Measurements from ENCODE around the gene NPTN. TPM values are rescaled to one million over a fixed set of nuclear protein-coding genes. Genes with fewer than 3 reads are reported as not detected.

The NPTN gene
- 52.5 and 62.7 TPM in 2 replicates for total RNA-seq

GRCh38 chr15:73633111-73633990, at the start of gene NPTN:
Gene NPTN (minus strand): TSS chr15:73633389. CDS start chr15:73633215, 174 bp downstream.

Other genes with a start within 250 kb of the NPTN start
- gene REC114, start 190.2 kb downstream of the NPTN start, total RNA-seq: not detected in 2 replicates
- 47.3 and 51.8 TPM in 2 replicates for gene CD276, start 51.0 kb upstream of the NPTN start, total RNA-seq
- gene INSYN1, start 120.0 kb upstream of the NPTN start, total RNA-seq: not detected in 2 replicates
- not detected in 2 replicates for gene TBC1D21, start 240.2 kb upstream of the NPTN start, total RNA-seq